ENCODE results near the gene CORO7.

DNA sequence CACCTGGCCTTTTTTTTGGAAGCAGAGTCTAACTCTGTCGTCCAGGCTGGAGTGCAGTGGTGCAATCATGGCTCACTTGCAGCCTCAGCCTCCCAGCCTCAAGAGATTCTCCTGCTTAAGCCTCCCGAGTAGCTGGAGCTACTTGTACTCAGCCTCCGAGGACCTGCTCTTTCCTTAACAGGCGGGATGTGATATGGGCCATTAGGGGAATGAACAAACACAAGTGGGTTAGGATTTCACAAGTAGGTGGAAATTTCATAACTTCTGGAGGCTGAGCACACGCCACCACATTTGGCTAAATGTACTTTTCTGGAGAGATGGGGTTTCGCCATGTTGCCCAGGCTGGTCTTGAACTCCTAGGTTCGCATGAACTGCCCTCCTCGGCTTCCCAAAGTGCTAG, 69.4 kb downstream of the CORO7 start:
- TF ChIP-seq, protein P1, sequence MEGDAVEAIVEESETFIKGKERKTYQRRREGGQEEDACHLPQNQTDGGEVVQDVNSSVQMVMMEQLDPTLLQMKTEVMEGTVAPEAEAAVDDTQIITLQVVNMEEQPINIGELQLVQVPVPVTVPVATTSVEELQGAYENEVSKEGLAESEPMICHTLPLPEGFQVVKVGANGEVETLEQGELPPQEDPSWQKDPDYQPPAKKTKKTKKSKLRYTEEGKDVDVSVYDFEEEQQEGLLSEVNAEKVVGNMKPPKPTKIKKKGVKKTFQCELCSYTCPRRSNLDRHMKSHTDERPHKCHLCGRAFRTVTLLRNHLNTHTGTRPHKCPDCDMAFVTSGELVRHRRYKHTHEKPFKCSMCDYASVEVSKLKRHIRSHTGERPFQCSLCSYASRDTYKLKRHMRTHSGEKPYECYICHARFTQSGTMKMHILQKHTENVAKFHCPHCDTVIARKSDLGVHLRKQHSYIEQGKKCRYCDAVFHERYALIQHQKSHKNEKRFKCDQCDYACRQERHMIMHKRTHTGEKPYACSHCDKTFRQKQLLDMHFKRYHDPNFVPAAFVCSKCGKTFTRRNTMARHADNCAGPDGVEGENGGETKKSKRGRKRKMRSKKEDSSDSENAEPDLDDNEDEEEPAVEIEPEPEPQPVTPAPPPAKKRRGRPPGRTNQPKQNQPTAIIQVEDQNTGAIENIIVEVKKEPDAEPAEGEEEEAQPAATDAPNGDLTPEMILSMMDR (IDR thresholded peaks at IDR 0.05), result no peak
- TF ChIP-seq EP300 (IDR thresholded peaks at IDR 0.05) (no peak), POLR2A (IDR thresholded peaks at IDR 0.05) (no peak)

Data from ovary (tissue), 3 donors.